Activated CD4-positive, alpha-beta T cell treated with anti-CD3 and anti-CD28 coated beads, Interleukin-2, amount 50 U/mL, for 4 hours (primary cell): ENCODE measurements around the gene SGCA.

Source experiments
- DNase-seq, 2 experiments: peaks; one replicate each; pipeline ENCODE4 v3.0.0-alpha.2; 2020

Gene SGCA

DNA sequence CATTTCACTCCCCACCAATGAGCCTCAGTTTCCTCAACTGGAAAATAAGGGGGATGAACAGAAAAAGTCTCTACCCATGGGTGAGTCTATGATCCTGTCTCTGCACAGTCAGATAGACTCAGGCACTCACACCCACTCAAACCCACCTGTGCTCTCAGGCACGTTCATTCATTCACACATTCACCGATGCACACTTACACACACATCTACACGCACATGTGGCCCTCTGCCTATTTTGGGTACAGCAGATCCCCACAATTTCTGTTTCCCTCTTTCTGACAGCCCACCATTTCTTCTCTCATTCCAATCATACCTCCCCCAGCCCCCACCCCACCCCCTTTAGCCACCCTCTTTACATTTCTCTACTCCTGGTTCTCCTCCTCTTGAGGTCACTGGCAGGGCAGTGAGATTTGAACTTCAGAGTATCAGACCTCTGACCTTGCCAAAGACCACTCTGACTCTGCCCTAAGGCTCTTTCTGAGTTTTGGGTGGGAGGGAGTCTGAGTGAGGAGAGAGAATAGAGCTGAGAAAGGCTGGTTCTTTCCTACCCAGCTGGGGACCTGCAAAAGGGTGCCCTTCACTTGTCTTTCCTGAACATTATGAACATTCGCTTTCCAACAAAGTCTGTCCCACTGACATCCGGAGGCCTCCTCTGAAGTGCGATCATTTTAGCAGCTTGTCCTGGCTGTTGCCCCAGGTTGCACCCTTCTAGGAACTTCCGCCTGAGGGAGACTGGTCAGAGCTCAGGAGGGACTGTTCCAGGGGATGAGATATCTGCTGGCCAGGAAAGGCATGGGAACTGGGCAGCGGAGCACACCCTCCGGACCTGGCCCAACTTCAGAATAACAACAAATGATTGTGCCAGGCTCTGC lies 45.7 kb downstream of the SGCA start:
- DNase-seq: no peak

DNA sequence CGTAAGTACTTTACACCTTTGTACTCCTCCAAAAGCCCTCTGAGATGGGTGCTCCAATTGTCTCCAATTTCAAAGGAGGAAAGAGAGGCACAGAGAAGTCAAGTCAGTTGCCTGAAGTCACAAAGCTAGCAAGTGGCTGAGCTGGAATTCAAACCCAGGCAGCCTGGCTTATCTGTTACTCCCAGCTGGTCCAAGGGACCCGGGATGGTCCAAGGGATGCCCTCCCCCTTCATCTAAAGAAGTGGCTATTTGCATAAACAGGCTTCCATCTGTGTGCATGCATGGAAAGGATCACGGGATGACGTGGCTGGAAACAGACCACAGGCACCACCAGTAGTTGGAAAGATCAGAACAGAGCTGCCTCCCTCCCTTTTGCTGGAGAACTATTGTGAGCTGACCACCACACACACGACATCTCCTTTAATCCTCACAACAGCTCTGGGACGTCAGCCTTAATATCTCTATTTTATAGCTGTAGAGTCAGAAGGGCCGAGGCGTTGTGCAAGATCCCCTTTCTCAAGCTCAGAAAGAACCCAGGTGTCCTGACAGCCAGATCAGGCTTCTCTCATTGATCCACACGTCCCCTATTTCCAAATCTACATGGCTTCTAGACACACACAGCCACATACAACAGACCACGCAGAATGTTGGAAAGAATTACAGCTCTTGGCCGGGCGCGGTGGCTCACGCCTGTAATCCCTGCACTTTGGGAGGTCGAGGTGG lies 46.5 kb downstream of the SGCA start:
- DNase-seq: no peak

DNA sequence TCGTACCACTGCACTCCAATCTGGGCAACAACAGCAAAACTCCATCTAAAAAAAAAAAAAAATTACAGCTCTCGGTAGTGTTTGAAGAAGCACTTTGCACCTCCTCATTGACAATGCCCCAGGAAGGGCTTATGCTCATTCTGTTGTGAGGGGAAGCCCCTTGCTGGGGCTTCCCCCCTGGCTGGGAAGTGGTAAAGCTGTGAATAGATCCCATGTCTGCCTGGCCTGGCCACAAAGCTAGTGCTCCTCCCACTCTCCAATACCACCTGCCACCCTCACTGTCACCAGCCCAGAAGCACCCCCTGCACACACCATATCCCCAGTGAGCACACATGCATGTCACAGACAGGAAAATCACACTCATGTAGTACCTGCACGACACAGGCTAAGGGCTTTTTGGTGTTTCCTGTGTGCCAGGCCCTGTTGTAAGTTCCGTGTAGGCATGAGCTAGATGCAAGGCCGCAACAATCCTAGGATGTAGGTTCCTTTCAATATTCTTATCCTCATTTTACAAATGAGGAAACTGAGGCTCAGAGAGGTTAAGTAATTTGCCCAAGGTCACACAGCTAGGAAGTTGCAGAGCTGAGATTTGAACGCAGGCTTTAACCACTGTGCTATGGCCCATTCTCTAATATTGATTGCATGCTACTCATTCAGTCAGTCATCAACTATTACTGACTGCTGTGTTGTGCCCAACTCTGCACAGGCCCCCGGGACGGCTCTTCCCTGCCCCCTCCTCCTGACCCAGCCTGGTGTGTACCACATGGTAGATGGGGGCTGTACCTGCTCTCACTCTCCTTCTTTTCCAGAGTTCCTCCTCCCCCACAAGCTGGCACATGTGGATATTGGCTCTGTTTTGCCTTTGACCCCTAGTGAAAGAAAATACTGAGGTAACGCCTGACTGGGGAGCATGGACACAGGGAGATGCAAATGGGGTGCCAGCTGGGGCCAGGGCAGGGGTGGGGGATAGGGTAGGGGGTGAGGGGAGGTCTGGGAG lies 47.5 kb downstream of the SGCA start:
- DNase-seq: no peak

DNA sequence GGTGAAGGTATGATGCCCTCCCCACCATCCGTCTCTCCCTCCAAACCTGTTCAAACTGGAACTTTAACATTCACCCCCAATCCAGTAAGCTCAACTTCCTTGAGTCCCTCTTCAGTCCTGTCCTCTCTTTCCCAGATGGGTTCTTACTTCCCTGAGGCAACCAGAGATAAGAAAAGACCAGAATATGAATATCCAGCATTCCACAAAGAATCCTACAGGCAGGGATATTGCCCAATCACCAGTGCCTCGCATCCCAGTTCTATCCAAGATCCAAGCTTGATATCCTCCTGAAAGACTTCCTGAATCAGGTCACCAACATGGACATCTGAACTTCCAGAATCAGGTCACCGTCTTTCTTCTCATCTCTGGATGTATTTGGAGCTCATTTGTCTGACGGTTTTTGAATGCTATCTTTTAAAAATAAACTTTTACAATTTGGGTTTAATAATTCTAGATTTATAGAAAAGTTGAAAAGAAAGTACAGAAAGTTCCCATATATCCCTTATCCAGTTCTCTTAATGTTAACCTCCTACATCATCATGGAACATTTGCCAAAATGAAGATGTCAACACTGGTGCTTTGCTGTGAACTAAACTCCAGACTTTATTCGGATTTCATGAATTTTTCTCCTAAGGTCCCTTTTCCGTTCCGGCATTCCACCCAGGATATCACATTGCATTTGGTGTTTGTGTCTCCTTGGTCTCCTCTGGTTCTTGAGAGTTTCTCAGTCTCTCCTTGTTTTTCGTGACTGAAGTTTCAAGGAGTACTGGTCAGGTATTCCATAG lies 49.4 kb downstream of the SGCA start:
- DNase-seq: no peak

DNA sequence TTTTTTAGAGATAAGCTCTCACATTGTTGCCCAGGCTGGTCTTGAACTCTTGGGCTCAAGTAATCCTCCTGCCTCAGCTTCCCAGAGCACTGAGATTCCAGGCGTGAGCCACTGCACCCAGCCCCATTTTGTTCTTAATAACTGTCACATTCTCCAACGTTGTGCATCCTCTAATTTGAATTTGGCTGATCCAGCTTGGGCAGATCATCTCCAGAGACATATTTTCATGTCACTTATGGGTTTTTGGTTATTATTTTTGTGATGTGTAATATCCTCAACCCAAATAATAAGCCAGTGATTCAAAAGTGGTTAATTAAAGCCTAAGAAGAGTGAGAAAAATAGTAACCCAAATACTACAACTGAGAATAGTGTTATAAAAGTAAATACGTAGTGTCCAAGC lies 51.8 kb downstream of the SGCA start:
- no peak for DNase-seq

DNA sequence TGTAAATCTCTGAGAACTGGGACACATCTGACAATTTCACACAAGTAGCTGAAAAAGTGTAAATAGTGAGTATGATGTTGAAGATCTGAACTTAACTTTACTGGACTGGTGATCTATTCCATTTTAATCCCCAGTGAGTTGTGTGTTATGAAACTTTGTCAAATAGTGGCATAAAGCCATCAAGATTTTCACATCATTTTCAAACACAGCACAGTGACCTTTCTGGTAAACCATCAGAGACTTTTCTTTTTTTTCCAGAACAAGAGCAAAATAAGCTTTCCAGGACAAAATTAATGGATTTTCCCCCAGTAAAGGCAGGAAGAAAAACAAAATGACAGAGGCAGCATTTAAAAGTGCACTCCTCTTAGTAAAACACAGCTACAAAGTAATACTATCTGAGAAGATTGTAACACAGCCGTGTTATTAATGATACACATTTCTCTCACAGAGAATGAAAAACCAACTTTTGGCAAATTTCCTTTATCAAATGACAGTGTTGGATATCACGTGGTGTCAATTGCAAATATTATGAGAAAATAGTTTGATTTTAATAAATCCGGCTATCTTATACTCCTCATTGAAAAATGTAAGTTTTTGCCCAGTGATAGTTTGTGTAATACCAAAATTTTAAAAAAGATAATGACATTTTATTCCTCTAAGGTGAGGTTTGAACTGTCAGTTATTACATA lies 52.4 kb downstream of the SGCA start:
- no peak for DNase-seq

DNA sequence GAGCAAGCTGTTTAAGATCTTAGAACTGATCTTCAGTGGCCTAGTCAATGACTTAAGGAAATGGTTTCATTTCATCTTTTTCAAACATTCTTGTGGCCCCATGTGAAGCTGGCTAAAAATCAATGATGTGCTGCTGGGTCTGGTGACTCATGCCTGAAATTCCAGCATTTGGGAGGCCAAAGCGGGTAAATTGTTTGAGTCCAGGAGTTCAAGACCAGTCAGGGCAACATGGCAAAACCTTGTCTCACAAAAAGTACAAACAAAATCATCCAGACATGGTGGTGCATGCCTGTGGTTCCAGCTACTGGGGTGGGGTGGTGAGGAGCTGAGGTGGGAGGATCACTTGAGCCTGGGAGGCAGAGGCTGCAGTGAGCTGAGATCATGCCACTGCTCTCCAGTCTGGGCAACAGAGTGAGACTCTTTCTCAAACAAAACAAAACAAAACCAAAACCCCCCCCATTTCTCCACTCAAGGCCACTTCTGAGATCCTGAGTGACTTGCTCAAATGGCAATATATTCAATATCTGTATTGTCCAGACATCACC lies 53.0 kb downstream of the SGCA start:
- no peak for DNase-seq

DNA sequence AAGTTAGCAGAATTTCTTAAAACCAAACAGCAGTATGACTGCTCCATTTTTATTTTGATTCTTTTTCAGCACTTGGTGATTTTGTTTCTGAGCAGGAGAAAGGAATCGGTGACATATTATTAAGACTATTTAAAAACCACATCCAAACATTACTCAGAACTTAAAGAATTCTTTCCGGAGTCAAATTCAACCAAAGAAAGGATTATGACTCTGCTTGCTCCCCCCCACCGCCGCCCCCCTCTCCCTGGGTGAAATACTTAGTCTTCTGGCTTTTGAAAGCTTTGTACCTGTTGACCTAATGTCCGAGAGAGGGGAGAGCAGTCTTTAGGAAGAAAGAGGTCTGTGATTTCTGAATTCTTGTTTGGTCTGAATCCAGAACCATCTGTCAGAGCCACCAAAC lies 53.5 kb downstream of the SGCA start:
- DNase-seq: no peak

DNA sequence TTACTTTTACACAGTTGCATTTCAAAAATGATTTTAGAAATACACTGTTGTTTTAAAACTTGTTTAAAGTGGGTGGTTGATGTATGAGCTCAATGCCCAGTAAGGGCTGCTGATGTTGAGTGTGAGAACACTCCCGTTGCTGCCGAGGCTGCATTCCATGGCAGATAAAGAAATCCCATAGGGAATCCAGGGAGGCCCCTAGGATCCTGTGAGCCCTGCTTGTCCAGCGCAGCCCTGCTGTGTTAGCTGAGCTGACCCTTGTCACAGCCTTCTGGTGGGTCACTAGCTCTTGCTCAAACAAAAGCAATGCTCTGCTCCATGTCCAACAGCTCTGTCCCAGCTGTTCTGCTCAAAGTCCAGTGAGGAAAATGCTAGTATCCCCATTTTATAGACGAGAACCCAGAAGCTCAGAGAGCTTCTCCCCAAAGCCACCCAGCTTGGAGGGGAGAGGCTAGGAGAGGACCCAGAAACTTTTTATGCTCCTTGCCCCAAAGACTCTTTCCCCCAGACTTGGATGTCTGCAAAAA lies 54.2 kb downstream of the SGCA start:
- DNase-seq: no peak

DNA sequence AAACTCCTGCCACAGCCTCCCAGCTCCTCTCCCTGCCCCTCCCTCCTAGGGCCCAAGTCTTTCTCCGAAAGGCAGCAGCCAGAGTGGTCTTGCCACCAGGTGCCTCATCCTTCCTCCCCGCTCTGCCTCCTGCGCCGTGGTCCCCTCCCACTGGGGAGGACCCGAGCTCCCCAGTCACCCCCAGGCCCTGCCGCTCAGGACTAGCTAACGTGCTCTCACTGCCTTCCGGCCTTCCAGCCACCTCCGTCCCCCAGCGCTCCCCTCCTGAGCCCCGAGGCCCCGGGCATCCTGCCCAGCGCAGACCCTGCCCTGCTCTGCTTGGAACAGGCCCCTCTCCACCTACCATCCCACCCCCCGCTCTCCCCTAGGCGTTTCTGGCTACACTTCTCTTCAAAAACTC lies 55.0 kb downstream of the SGCA start:
- no peak for DNase-seq

DNA sequence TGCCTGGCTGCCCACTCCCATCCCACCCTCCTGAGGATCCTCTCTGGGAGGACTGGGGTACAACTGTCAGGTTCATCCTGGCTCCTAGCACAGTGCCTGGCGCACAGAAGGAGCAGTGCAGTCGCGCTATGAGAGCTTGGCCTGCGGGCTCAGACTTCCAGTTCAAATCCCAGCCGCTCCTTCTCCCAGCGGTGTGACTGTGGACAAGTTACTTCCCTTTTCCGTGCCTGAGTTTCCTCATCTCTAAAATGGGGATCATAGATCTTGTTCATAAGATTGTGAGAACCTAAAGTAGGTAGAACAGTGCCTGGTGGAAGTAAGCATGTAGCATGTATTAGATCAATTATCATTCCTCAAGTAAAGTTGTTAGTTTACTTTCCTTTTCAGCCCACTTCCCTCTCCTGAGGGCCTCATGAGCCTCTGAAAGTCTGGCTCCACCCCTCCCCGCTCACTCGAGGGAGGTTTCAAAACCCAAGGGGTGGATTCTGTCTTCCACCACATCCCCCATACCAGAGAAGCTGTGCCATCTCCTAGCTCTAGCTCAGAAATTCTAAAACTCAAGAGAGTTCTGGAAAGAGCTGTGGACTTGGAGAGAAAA lies 55.6 kb downstream of the SGCA start:
- DNase-seq: no peak

DNA sequence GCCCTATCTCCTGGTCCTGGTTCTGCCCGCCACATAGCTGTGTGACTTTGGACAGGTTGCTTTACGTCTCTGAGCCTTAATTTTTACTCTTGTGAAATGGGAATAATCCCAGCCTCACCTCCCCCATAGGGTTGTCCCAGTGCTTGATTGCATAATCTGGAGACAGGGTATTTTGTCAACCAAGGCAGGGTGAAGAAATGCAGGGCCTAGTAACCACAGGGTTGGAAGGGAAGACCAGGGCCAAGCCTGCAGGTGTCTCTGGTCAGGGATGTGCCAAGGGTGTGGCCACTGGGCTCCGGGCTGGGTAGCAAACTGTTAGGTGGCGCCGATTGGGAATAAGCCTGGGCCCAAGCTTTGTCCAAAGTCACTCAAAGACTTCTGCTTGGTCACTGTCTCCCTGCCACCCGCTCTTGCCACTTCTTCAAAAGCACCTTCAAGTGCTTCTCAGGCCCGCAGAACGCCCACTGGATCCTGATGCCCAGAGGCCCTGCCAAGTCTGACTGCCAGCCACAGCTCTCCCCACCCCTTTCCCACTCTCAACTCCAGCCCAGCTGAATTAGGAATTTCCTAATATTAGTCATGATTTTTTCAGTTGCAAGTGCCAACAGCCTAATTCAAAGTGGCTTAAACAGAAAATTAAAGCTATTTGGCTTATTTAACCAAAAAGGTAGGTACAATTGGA lies 56.2 kb downstream of the SGCA start:
- DNase-seq: no peak

DNA sequence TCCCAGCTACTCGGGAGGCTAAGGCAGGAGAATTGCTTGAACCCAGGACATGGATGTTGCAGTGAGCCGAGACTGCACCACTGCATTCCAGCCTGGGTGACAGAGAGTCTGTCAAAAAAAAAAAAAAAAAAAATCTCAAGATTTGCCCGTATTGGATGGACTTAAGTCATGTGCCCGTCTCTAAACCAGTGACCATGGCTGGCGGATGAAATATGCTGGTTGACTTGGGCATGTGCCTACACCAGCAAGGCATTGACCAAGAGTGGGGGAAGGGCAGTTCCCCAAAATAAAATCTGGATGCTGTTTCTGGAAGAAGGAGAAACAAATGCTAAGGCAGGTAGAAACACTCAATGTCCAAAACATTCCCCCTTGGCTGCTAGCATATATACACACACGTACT lies 57.1 kb downstream of the SGCA start:
- DNase-seq: no peak
